ENCODE results near the gene SPINK9.

- TF ChIP-seq POLR2AphosphoS5 (IDR thresholded peaks at IDR 0.05; ENCODE audit: low read depth, low read length) (no peak), SIN3A (IDR thresholded peaks at IDR 0.05; ENCODE audit: borderline replicate concordance, insufficient read depth, low read length) (no peak)
Measured at GRCh38 chr5:148382961-148383360, 47.6 kb downstream of the SPINK9 start.
